ENCODE measurements around the gene PLPPR5. TPM values are rescaled to one million over a fixed set of nuclear protein-coding genes. Genes with fewer than 3 reads are reported as not detected.
A peak's percentile ranks its signal among the peaks of the same experiment; 100 is the strongest.
"Not testable (repeated sequence)": the region's sequence is repeated elsewhere in the genome, so short reads cannot be mapped to it uniquely, and the experiment has no call there.

PLPPR5 gene
- under 1 TPM in 1 of 6 donors, not detected in 5; 0.33 TPM for total RNA-seq

DNA sequence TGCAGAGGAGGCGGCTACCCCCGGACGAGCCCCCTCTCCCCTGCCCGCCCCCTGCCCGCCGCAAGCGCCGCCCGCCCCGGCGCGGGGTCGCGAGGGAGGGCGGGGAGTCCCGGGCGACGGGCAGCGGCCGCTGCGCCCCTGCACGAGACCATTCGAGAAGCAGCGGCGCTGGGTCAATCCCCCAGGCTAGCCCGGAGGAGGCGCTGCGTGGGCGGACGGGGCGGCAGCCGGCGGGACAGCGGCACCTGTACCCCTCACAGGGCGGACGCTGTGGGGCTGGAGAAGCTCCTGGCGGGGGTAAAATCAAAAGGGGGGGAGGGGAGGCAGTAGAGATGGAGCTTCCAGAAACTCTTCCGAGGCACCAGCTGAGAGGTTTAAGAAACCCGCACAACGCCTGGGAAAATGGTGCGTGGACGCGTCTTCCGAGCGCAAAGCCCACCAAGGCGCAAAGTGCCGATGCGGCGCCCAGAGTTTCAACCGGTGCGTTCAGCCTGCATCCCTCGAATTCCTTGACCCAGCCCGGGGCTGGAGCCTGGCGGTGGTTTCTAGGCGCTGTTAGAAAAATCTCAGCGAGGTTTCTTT is at the start of gene PLPPR5:
TSS of gene PLPPR5 (minus strand) at position 1 of the 582 bp plus-strand sequence. CDS start 190 bp downstream, outside the sequence.
- Histone ChIP-seq H3K27ac (no peak within 1 kb of the TSS), H3K4me3 (peak within 1 kb of the TSS in 3 of 4 donors; percentile 35 to 43 (median 39)), H3K27me3 (peaks cover 0 to 21% (median 10%) of the 10 kb centered on the region in 4 donors), H3K36me3 (no peaks in the 10 kb centered on the region), H3K9me3 (no peaks in the 10 kb centered on the region), H3K4me1 (peaks cover 10 to 15% (median 15%) of the 10 kb centered on the region in 4 donors)
- WGBS, 2 donors = 2 to 6% methylated on average over 18 to 31 of the region's 56 CpGs
- ATAC-seq (ENCODE audit: low FRiP score in 2 of 2) (peak in 1 of 2 donors; percentile 58), DNase-seq (peak in 1 of 2 donors; percentile 81)
- TF ChIP-seq CTCF (IDR thresholded peaks at IDR 0.05) (no peak), EP300 (IDR thresholded peaks at IDR 0.05) (no peak), POLR2AphosphoS5 (IDR thresholded peaks at IDR 0.05) (no peak)

DNA sequence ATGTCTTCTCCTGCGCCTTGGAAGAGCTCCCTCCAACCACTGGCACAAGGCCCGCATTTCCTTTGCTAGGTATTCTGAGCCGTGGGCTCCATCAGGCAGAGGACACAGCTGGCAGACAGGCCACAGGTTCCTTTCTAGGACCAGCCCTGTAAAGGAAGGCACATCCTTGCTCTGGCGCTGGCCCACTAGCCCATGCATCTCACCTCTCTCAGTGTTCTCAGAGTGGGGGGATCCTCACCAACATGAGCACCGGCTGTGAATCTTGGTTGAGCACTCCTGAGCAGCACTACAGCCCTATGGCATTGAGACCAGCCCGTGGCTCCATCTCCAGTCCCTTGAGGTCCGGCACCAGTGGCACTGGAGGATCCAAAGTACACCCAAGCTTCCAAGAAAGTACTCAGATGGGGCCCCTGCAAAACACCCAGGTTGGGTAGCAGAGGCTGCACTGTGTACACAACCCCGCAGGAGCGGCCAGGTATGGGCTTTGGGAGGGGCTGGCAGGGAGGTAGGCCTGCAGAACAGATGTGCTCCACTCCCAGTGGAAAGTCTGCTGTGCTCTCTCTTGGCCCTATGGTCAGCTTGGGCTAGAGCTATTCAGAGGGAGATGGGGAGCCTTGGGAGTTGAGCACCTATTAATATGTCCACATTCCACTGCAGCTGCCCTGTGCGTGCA is 47.1 kb upstream of the PLPPR5 start:
- 89 to 94% methylated on average over 7 to 8 of the region's 10 CpGs for WGBS, 2 donors

GRCh38 chr1:99049745-99050144 is 45.1 kb upstream of the PLPPR5 start:
- no peak overlapping the region for H3K27ac ChIP-seq
- H3K9me3 ChIP-seq = peaks cover 0 to under 1% (median 0%) of the 10 kb centered on the region in 4 donors
- DNase-seq (no peak), ATAC-seq (ENCODE audit: low FRiP score in 2 of 2) (no peak)
- H3K4me3 ChIP-seq = no peak overlapping the region
- no peaks in the 10 kb centered on the region for H3K27me3 ChIP-seq
- no peaks in the 10 kb centered on the region for H3K4me1 ChIP-seq
- no peaks in the 10 kb centered on the region for H3K36me3 ChIP-seq
- TF ChIP-seq EP300 (IDR thresholded peaks at IDR 0.05) (no peak), POLR2A (IDR thresholded peaks at IDR 0.05) (no peak), POLR2AphosphoS5 (IDR thresholded peaks at IDR 0.05) (no peak), CTCF (IDR thresholded peaks at IDR 0.05) (no peak)
- 63 to 80% methylated on average over 3 of the region's 3 CpGs for WGBS, 2 donors

More for the DNA sequence above, 47.1 kb upstream of the PLPPR5 start:
- Histone ChIP-seq H3K36me3 (no peaks in the 10 kb centered on the region), H3K4me1 (no peaks in the 10 kb centered on the region), H3K9me3 (no peaks in the 10 kb centered on the region), H3K27ac (no peak overlapping the region), H3K4me3 (no peak overlapping the region), H3K27me3 (no peaks in the 10 kb centered on the region)
- DNase-seq = peak in 1 of 2 donors; percentile 8
- TF ChIP-seq POLR2A (IDR thresholded peaks at IDR 0.05) = no peak
- no peak for TF ChIP-seq POLR2AphosphoS5 (IDR thresholded peaks at IDR 0.05)
- TF ChIP-seq CTCF (IDR thresholded peaks at IDR 0.05) = no peak
- no peak for TF ChIP-seq EP300 (IDR thresholded peaks at IDR 0.05)
- peak in 1 of 2 donors; percentile 55 for ATAC-seq (ENCODE audit: low FRiP score in 2 of 2)

- DNase-seq; H3K4me3 ChIP-seq; H3K27me3 ChIP-seq; H3K27ac ChIP-seq; ATAC-seq (ENCODE audit: low FRiP score in 2 of 2); H3K4me1 ChIP-seq; H3K36me3 ChIP-seq: not testable (repeated sequence)
- H3K9me3 ChIP-seq = peaks cover 0 to 26% (median 5%) of the 10 kb centered on the region in 4 donors
- 62 to 79% methylated on average over 5 of the region's 5 CpGs for WGBS, 2 donors
Observed at GRCh38 chr1:99036746-99037145, 32.1 kb upstream of the PLPPR5 start.

DNA sequence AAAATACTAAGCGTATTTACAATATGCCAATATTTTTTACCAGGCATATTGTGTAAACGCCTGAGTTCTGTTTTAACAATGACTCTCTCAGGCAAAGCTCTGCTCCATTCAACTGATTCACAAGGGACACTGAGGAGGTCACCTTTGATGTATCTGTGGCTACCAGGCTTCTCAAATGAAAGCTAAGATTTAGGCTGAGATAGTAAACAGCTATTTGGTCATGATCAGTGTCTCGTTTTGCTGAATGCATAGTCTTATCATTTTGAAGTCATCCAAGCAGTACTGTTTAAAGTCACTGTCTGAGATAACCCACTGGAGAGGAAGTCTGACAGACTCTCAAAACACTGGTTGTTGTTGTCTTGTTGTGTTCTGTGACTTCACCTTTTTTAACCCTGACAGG is 13.7 kb upstream of the PLPPR5 start:
- WGBS, 2 donors = 62 to 66% methylated on average over 3 of the region's 3 CpGs
- Histone ChIP-seq H3K36me3 (no peaks in the 10 kb centered on the region), H3K4me1 (no peaks in the 10 kb centered on the region), H3K4me3 (no peak overlapping the region), H3K27me3 (no peaks in the 10 kb centered on the region), H3K9me3 (no peaks in the 10 kb centered on the region), H3K27ac (no peak overlapping the region)
- TF ChIP-seq POLR2AphosphoS5 (IDR thresholded peaks at IDR 0.05) = no peak
- no peak for TF ChIP-seq CTCF (IDR thresholded peaks at IDR 0.05)
- TF ChIP-seq EP300 (IDR thresholded peaks at IDR 0.05) = no peak
- no peak for TF ChIP-seq POLR2A (IDR thresholded peaks at IDR 0.05)
- DNase-seq = no peak
- no peak for ATAC-seq (ENCODE audit: low FRiP score in 2 of 2)

All from upper lobe of left lung (tissue), 6 donors.